HepG2 (cell line): ENCODE measurements around the gene TK2. TPM values are rescaled to one million over a fixed set of nuclear protein-coding genes. Genes with fewer than 3 reads are reported as not detected.

Experiments used
- ARNT2 ChIP-seq: sonication (generic); formaldehyde crosslinking; IDR thresholded peaks from 2 replicates; pipeline ENCODE4 v1.8.0; 2022; ENCODE audit warnings: mild to moderate bottlenecking, low read depth, missing genetic modification reagents, moderate library complexity
- CTCF ChIP-seq: sonication (generic); formaldehyde crosslinking; IDR thresholded peaks from 2 replicates; pipeline ENCODE4 v1.5.0; 2020; ENCODE audit warnings: mild to moderate bottlenecking, missing genetic modification reagents, moderate library complexity
- DRAP1 ChIP-seq: IDR thresholded peaks from 2 replicates; pipeline ENCODE4 v1.6.1; 2016; ENCODE audit warnings: missing genetic modification reagents, missing compliant biosample characterization
- ELF1 ChIP-seq: sonication (generic); formaldehyde crosslinking; IDR thresholded peaks from 2 replicates; pipeline ENCODE4 v1.4.0; 2020; ENCODE audit warnings: missing genetic modification reagents
- ELF3 ChIP-seq: IDR thresholded peaks from 2 replicates; pipeline ENCODE4 v1.6.1; 2016; ENCODE audit warnings: missing genetic modification reagents, missing compliant biosample characterization
- GABPA ChIP-seq, 2 experiments: IDR thresholded peaks; 2 replicates each; pipeline ENCODE4 v1.6.1; 2011 to 2016; ENCODE audit warnings: low read depth in 2 of 2, low read length in 1 of 2, missing biosample characterization in 1 of 2, missing genetic modification characterization in 1 of 2
- HDAC2 ChIP-seq: sonication (generic); formaldehyde crosslinking; IDR thresholded peaks from 2 replicates; pipeline ENCODE4 v1.4.0; 2020; ENCODE audit warnings: missing genetic modification reagents
- HDAC6 ChIP-seq: fragments of 200-600 bp; sonication (generic); IDR thresholded peaks from 2 replicates; pipeline ENCODE4 v1.7.0; 2017; ENCODE audit warnings: mild to moderate bottlenecking, antibody characterized with exemption, low read length, low read depth
- KDM6A ChIP-seq: IDR thresholded peaks from 2 replicates; pipeline ENCODE4 v1.6.1; 2016; ENCODE audit warnings: low read depth
- MAFK ChIP-seq, 2 experiments: IDR thresholded peaks in 1 of 2; conservative IDR thresholded peaks in 1 of 2; 2 replicates each; pipeline ENCODE4 v1.6.1; 2011; ENCODE audit warnings: improper control_type of control experiment in 2 of 2, low read length in 2 of 2
- NFE2 ChIP-seq: sonication (generic); formaldehyde crosslinking; IDR thresholded peaks from 2 replicates; pipeline ENCODE4 v1.4.0; 2020; ENCODE audit warnings: missing genetic modification reagents
- PRDM10 ChIP-seq: sonication (generic); formaldehyde crosslinking; IDR thresholded peaks from 2 replicates; pipeline ENCODE4 v1.4.0; 2020; ENCODE audit warnings: low read depth, missing genetic modification reagents
- RCOR2 ChIP-seq: IDR thresholded peaks from 2 replicates; pipeline ENCODE4 v1.6.1; 2016; ENCODE audit warnings: missing biosample characterization, missing genetic modification reagents
- REPIN1 ChIP-seq: sonication (generic); formaldehyde crosslinking; IDR thresholded peaks from 2 replicates; pipeline ENCODE4 v1.8.0; 2022; ENCODE audit warnings: missing genetic modification reagents, low read depth, mild to moderate bottlenecking, borderline replicate concordance
- TEAD3 ChIP-seq: optimal IDR thresholded peaks from 2 replicates; pipeline ENCODE3; 2016; ENCODE audit warnings: borderline replicate concordance
- THAP8 ChIP-seq: sonication (generic); formaldehyde crosslinking; IDR thresholded peaks from 2 replicates; pipeline ENCODE4 v1.5.1; 2020; ENCODE audit warnings: missing genetic modification reagents, mild to moderate bottlenecking, borderline replicate concordance
- TRAFD1 ChIP-seq: sonication (generic); formaldehyde crosslinking; IDR thresholded peaks from 2 replicates; pipeline ENCODE4 v1.5.1; 2020; ENCODE audit warnings: missing genetic modification reagents, mild to moderate bottlenecking, borderline replicate concordance
- XRCC5 ChIP-seq: fragments of 200-400 bp; formaldehyde crosslinking; optimal IDR thresholded peaks from 2 replicates; pipeline ENCODE3; 2017; ENCODE audit warnings: mild to moderate bottlenecking, low read length
- ZKSCAN5 ChIP-seq: sonication (generic); formaldehyde crosslinking; IDR thresholded peaks from 2 replicates; pipeline ENCODE4 v1.5.1; 2020; ENCODE audit warnings: mild to moderate bottlenecking, missing genetic modification reagents
- ZNF572 ChIP-seq: sonication (generic); formaldehyde crosslinking; IDR thresholded peaks from 2 replicates; pipeline ENCODE4 v1.5.1; 2020; ENCODE audit warnings: mild to moderate bottlenecking, missing genetic modification reagents
- ZNF691 ChIP-seq: sonication (generic); formaldehyde crosslinking; IDR thresholded peaks from 2 replicates; pipeline ENCODE4 v1.4.0; 2020; ENCODE audit warnings: missing genetic modification reagents, low read depth, mild to moderate bottlenecking, borderline replicate concordance
- polyA plus RNA-seq, 8 experiments: library from polyadenylated mRNA; depleted of rRNA in 3 of 8; stranded (reverse) in 7 of 8; unstranded in 1 of 8; fragments of >200 nt; fragmentation: Illumina TruSeq in 4 of 8; extraction: Trizol in 4 of 8; gene quantifications; 2 replicates each; pipeline versions ENCODE4 v1.2.1 to v1.2.3, GENCODE V29; 2011 to 2016; ENCODE audit warnings: low read depth in 4 of 8, missing spikeins in 1 of 8, mixed read lengths in 1 of 8; ENCODE audit not compliant: insufficient read depth in 1 of 8
- total RNA-seq, 5 experiments: library from RNA; depleted of rRNA; stranded (reverse); fragments of >200 nt; fragmentation: Illumina TruSeq; extraction: Trizol; gene quantifications; 2 replicates each; pipeline ENCODE4 v1.2.3, GENCODE V29; 2016; ENCODE audit warnings: low read depth in 1 of 5

Gene TK2
- total and polyA plus RNA-seq, 2 of the 13 experiments (the other 11 are each of a cell fraction or from before 2014, with no cell fraction given): 18.7 to 21.0 TPM

- no peak for TF ChIP-seq TRAFD1 (CRISPR knock-in tag)
- peak; percentile 27 for TF ChIP-seq XRCC5
- TF ChIP-seq KDM6A (CRISPR knock-in tag): no peak
- TF ChIP-seq MAFK (conservative IDR thresholded peaks at IDR 0.05 in 1 of 2, IDR thresholded peaks at IDR 0.05 in 1 of 2; ENCODE audit: low read length in 2 of 2): peak; percentile 98 to 99
- TF ChIP-seq THAP8: no peak
- peak; percentile 37; the same call in 1 of the 2 replicates for TF ChIP-seq ZNF691 (CRISPR knock-in tag)
- TF ChIP-seq REPIN1 (CRISPR knock-in tag): 0 out of 2 replicates have a peak, but pooled peaks have one; percentile 39
- TF ChIP-seq RCOR2 (CRISPR knock-in tag): no peak
- TF ChIP-seq ELF1: peak; percentile 54
- TF ChIP-seq ZKSCAN5 (CRISPR knock-in tag): peak; percentile 87
- 0 out of 2 replicates have a peak, but pooled peaks have one; percentile 44 for TF ChIP-seq DRAP1 (CRISPR knock-in tag)
- TF ChIP-seq NFE2 (CRISPR knock-in tag): 0 out of 2 replicates have a peak, but pooled peaks have one; percentile 12
- no peak for TF ChIP-seq GABPA (IDR thresholded peaks at IDR 0.05; ENCODE audit: low read depth, low read length)
- TF ChIP-seq GABPA (CRISPR knock-in tag; IDR thresholded peaks at IDR 0.05; ENCODE audit: low read depth): peak; percentile 53; the same call in 1 of the 2 replicates
- TF ChIP-seq PRDM10 (CRISPR knock-in tag): peak; percentile 47; the same call in 1 of the 2 replicates
- TF ChIP-seq ARNT2 (CRISPR knock-in tag): 0 out of 2 replicates have a peak, but pooled peaks have one; percentile 9
- 0 out of 2 replicates have a peak, but pooled peaks have one; percentile 5 for TF ChIP-seq ZNF572
- no peak for TF ChIP-seq HDAC6
- TF ChIP-seq TEAD3 (CRISPR knock-in tag): peak; percentile 34
- TF ChIP-seq CTCF: peak; percentile 44
- TF ChIP-seq HDAC2: peak; percentile 37; the same call in 1 of the 2 replicates
- peak; percentile 83 for TF ChIP-seq ELF3 (CRISPR knock-in tag)
These were observed 1.4 kb upstream of the TK2 start (continued) for GRCh38 chr16:66551348-66551759.
